SJSA1 (cell line): Measurements from ENCODE around the gene ACACB. TPM values are rescaled to one million over a fixed set of nuclear protein-coding genes. Genes with fewer than 3 reads are reported as not detected.

ENCODE experiments used
- DNase-seq, 2 experiments: peaks; one replicate each; pipeline ENCODE4 v3.0.0-alpha.2; 2015 to 2020; ENCODE audit warnings: low spot score in 2 of 2, low read depth in 1 of 2
- H3K27ac ChIP-seq: fragments of 250-450 bp; sonication (Bioruptor Pico); 2 replicates; pipeline ENCODE4 v1.5.1; 2020; ENCODE audit warnings: mild to moderate bottlenecking, moderate library complexity
- H3K27me3 ChIP-seq: fragments of 250-450 bp; sonication (Bioruptor Pico); replicated peaks from 2 replicates; pipeline ENCODE4 v1.5.1; 2020; ENCODE audit warnings: mild to moderate bottlenecking, moderate library complexity
- H3K36me3 ChIP-seq: fragments of 250-450 bp; sonication (Bioruptor Pico); 2 replicates; pipeline ENCODE4 v1.5.1; 2020; ENCODE audit warnings: mild to moderate bottlenecking
- H3K4me1 ChIP-seq: fragments of 250-450 bp; sonication (Bioruptor Pico); replicated peaks from 2 replicates; pipeline ENCODE4 v1.6.1; 2021; ENCODE audit warnings: mild to moderate bottlenecking
- H3K4me3 ChIP-seq: fragments of 250-450 bp; sonication (Bioruptor Pico); 2 replicates; pipeline ENCODE4 v1.5.1; 2020; ENCODE audit warnings: mild to moderate bottlenecking
- H3K9me3 ChIP-seq: fragments of 250-450 bp; sonication (Bioruptor Pico); replicated peaks from 2 replicates; pipeline ENCODE4 v1.5.1; 2020; ENCODE audit warnings: mild to moderate bottlenecking
- total RNA-seq: library from RNA; depleted of rRNA; stranded (reverse); fragments of >200 nt; shearing (Covaris generic); gene quantifications from 2 replicates; pipeline ENCODE4 v1.2.3, GENCODE V29; 2014

Gene ACACB
- total RNA-seq, 1 experiment from 2014 or later: 1.2 TPM

- H3K9me3 ChIP-seq: no peaks in the 10 kb centered on the region
- no peaks in the 10 kb centered on the region for H3K4me1 ChIP-seq
- H3K36me3 ChIP-seq: no peaks in the 10 kb centered on the region
- DNase-seq: no peak
- H3K27me3 ChIP-seq: no peaks in the 10 kb centered on the region
- no peak overlapping the region for H3K4me3 ChIP-seq
- no peak overlapping the region for H3K27ac ChIP-seq
Observed at GRCh38 chr12:109202770-109203169, 86.4 kb downstream of the ACACB start.

GRCh38 chr12:109203480-109203879 is 87.1 kb downstream of the ACACB start:
- no peak for DNase-seq
- Histone ChIP-seq H3K9me3 (no peaks in the 10 kb centered on the region), H3K27me3 (no peaks in the 10 kb centered on the region), H3K27ac (no peak overlapping the region), H3K4me1 (no peaks in the 10 kb centered on the region), H3K4me3 (no peak overlapping the region), H3K36me3 (no peaks in the 10 kb centered on the region)

GRCh38 chr12:109209082-109209481 is 92.7 kb downstream of the ACACB start:
- DNase-seq: no peak
- Histone ChIP-seq H3K27ac (no peak overlapping the region), H3K36me3 (no peaks in the 10 kb centered on the region), H3K27me3 (no peaks in the 10 kb centered on the region), H3K9me3 (no peaks in the 10 kb centered on the region), H3K4me1 (no peaks in the 10 kb centered on the region), H3K4me3 (no peak overlapping the region)

- Histone ChIP-seq H3K4me3 (no peak overlapping the region), H3K27me3 (no peaks in the 10 kb centered on the region), H3K4me1 (no peaks in the 10 kb centered on the region), H3K27ac (no peak overlapping the region), H3K36me3 (no peaks in the 10 kb centered on the region), H3K9me3 (no peaks in the 10 kb centered on the region)
- no peak for DNase-seq
Observed at GRCh38 chr12:109212460-109213115, 96.2 kb downstream of the ACACB start.

GRCh38 chr12:109214131-109214530 is 97.7 kb downstream of the ACACB start:
- Histone ChIP-seq H3K36me3 (no peaks in the 10 kb centered on the region), H3K27ac (no peak overlapping the region), H3K9me3 (no peaks in the 10 kb centered on the region), H3K4me1 (no peaks in the 10 kb centered on the region), H3K4me3 (no peak overlapping the region), H3K27me3 (no peaks in the 10 kb centered on the region)
- no peak for DNase-seq

- Histone ChIP-seq H3K4me1 (no peaks in the 10 kb centered on the region), H3K9me3 (no peaks in the 10 kb centered on the region), H3K4me3 (no peak overlapping the region), H3K36me3 (no peaks in the 10 kb centered on the region), H3K27me3 (no peaks in the 10 kb centered on the region), H3K27ac (no peak overlapping the region)
- DNase-seq: no peak
Observed at GRCh38 chr12:109218996-109219395, 102.6 kb downstream of the ACACB start.

GRCh38 chr12:109219938-109220337 is 103.6 kb downstream of the ACACB start:
- no peaks in the 10 kb centered on the region for H3K9me3 ChIP-seq

GRCh38 chr12:109221277-109221931 is 105.0 kb downstream of the ACACB start:
- H3K27ac ChIP-seq: no peak overlapping the region
- H3K4me3 ChIP-seq: no peak overlapping the region
- no peaks in the 10 kb centered on the region for H3K4me1 ChIP-seq
- DNase-seq: no peak
- no peaks in the 10 kb centered on the region for H3K9me3 ChIP-seq
- H3K36me3 ChIP-seq: no peaks in the 10 kb centered on the region
- H3K27me3 ChIP-seq: no peaks in the 10 kb centered on the region

More at GRCh38 chr12:109219938-109220337, 103.6 kb downstream of the ACACB start:
- no peak for DNase-seq
- no peaks in the 10 kb centered on the region for H3K27me3 ChIP-seq
- H3K36me3 ChIP-seq: no peaks in the 10 kb centered on the region
- H3K4me1 ChIP-seq: no peaks in the 10 kb centered on the region
- no peak overlapping the region for H3K27ac ChIP-seq
- H3K4me3 ChIP-seq: no peak overlapping the region

- no peak overlapping the region for H3K4me3 ChIP-seq
- no peaks in the 10 kb centered on the region for H3K4me1 ChIP-seq
- no peak for DNase-seq
- no peak overlapping the region for H3K27ac ChIP-seq
- H3K27me3 ChIP-seq: no peaks in the 10 kb centered on the region
- H3K9me3 ChIP-seq: no peaks in the 10 kb centered on the region
- H3K36me3 ChIP-seq: no peaks in the 10 kb centered on the region
Observed at GRCh38 chr12:109222062-109222461, 105.7 kb downstream of the ACACB start.

- DNase-seq: no peak
- H3K36me3 ChIP-seq: no peaks in the 10 kb centered on the region
Observed at GRCh38 chr12:109222496-109222895, 106.1 kb downstream of the ACACB start.

GRCh38 chr12:109223211-109223610 is 106.8 kb downstream of the ACACB start:
- no peaks in the 10 kb centered on the region for H3K27me3 ChIP-seq
- no peak overlapping the region for H3K27ac ChIP-seq
- H3K9me3 ChIP-seq: no peaks in the 10 kb centered on the region
- H3K36me3 ChIP-seq: no peaks in the 10 kb centered on the region
- no peak overlapping the region for H3K4me3 ChIP-seq
- no peaks in the 10 kb centered on the region for H3K4me1 ChIP-seq
- no peak for DNase-seq

More at GRCh38 chr12:109222496-109222895, 106.1 kb downstream of the ACACB start:
- Histone ChIP-seq H3K27ac (no peak overlapping the region), H3K4me1 (no peaks in the 10 kb centered on the region), H3K27me3 (no peaks in the 10 kb centered on the region), H3K4me3 (no peak overlapping the region), H3K9me3 (no peaks in the 10 kb centered on the region)

- Histone ChIP-seq H3K36me3 (no peaks in the 10 kb centered on the region), H3K4me3 (no peak overlapping the region), H3K9me3 (no peaks in the 10 kb centered on the region), H3K4me1 (no peaks in the 10 kb centered on the region), H3K27me3 (no peaks in the 10 kb centered on the region), H3K27ac (no peak overlapping the region)
- DNase-seq: no peak
Observed at GRCh38 chr12:109223868-109224267, 107.5 kb downstream of the ACACB start.

GRCh38 chr12:109228664-109229063 is 112.3 kb downstream of the ACACB start:
- Histone ChIP-seq H3K27me3 (no peaks in the 10 kb centered on the region), H3K4me1 (no peaks in the 10 kb centered on the region), H3K27ac (no peak overlapping the region), H3K4me3 (no peak overlapping the region), H3K9me3 (no peaks in the 10 kb centered on the region), H3K36me3 (no peaks in the 10 kb centered on the region)
- no peak for DNase-seq

GRCh38 chr12:109230193-109230592 is 113.8 kb downstream of the ACACB start:
- no peaks in the 10 kb centered on the region for H3K36me3 ChIP-seq
- H3K4me1 ChIP-seq: no peaks in the 10 kb centered on the region
- no peaks in the 10 kb centered on the region for H3K9me3 ChIP-seq
- no peak for DNase-seq
- H3K27ac ChIP-seq: no peak overlapping the region
- no peak overlapping the region for H3K4me3 ChIP-seq
- no peaks in the 10 kb centered on the region for H3K27me3 ChIP-seq
